K562 (cell line): ENCODE results near the gene CDRT4. TPM values are rescaled to one million over a fixed set of nuclear protein-coding genes. Genes with fewer than 3 reads are reported as not detected.
A peak's percentile ranks its signal among the peaks of the same experiment; 100 is the strongest.

Source experiments
- CC2D1A ChIP-seq: fragments of 450-650 bp; IDR thresholded peaks from 2 replicates; pipeline ENCODE4 v1.6.1; 2017; ENCODE audit warnings: mild to moderate bottlenecking
- ELF4 ChIP-seq: fragments of 450-650 bp; formaldehyde crosslinking; IDR thresholded peaks from 2 replicates; pipeline ENCODE4 v1.4.0; 2022; ENCODE audit warnings: missing genetic modification characterization
- ETV1 ChIP-seq: fragments of 450-650 bp; conservative IDR thresholded peaks from 2 replicates; pipeline ENCODE4 v1.6.1; 2016; ENCODE audit warnings: missing genetic modification characterization, control low read depth, low read depth, missing compliant biosample characterization
- GATAD2B ChIP-seq: fragments of 450-650 bp; IDR thresholded peaks from 2 replicates; pipeline ENCODE4 v1.6.1; 2017; ENCODE audit warnings: mild to moderate bottlenecking, borderline replicate concordance
- HNRNPL ChIP-seq: fragments of 200-400 bp; formaldehyde crosslinking; IDR thresholded peaks from 2 replicates; pipeline ENCODE4 v1.6.1; 2017; ENCODE audit warnings: low read depth, mild to moderate bottlenecking, low read length
- KAT7 ChIP-seq: sonication (generic); formaldehyde crosslinking; IDR thresholded peaks from 2 replicates; pipeline ENCODE4 v1.8.0; 2022; ENCODE audit warnings: missing genetic modification reagents, mild to moderate bottlenecking, borderline replicate concordance
- MECOM ChIP-seq: fragments of 250-450 bp; sonication (Bioruptor Pico); IDR thresholded peaks from 2 replicates; pipeline ENCODE4 v1.8.0; 2022; ENCODE audit warnings: inconsistent platforms
- POLR2B ChIP-seq: fragments of 450-650 bp; IDR thresholded peaks from 2 replicates; pipeline ENCODE4 v1.6.1; 2018; ENCODE audit warnings: low read depth; ENCODE audit not compliant: partially characterized antibody
- RBM34 ChIP-seq: fragments of 200-400 bp; formaldehyde crosslinking; IDR thresholded peaks from 2 replicates; pipeline ENCODE4 v1.6.1; 2018; ENCODE audit warnings: low read length, borderline replicate concordance; ENCODE audit not compliant: insufficient read depth
- TCF7 ChIP-seq: sonication (generic); IDR thresholded peaks from 2 replicates; pipeline ENCODE4 v1.6.1; 2016; ENCODE audit warnings: antibody characterized with exemption, borderline replicate concordance
- TFAP4 ChIP-seq: sonication (generic); formaldehyde crosslinking; IDR thresholded peaks from 2 replicates; pipeline ENCODE4 v1.8.0; 2022; ENCODE audit warnings: missing genetic modification reagents, mild to moderate bottlenecking, moderate library complexity, borderline replicate concordance
- ZBTB12 ChIP-seq: fragments of 250-450 bp; sonication (Bioruptor Pico); IDR thresholded peaks from 2 replicates; pipeline ENCODE4 v1.4.0; 2020
- ZNF12 ChIP-seq: sonication (generic); formaldehyde crosslinking; IDR thresholded peaks from 2 replicates; pipeline ENCODE4 v1.4.0; 2020; ENCODE audit warnings: mild to moderate bottlenecking, missing genetic modification reagents
- ZNF766 ChIP-seq: fragments of 200-800 bp; sonication (Bioruptor generic); conservative IDR thresholded peaks from 2 replicates; pipeline ENCODE4 v1.6.1; 2016; ENCODE audit warnings: missing genetic modification characterization, missing compliant biosample characterization
- polyA plus RNA-seq, 8 experiments: library from polyadenylated mRNA; depleted of rRNA in 4 of 8; stranded (reverse) in 5 of 8; unstranded in 3 of 8; fragments of >200 nt; fragmentation: Nextera tagmentation in 2 of 8; fragmentation: Illumina TruSeq in 1 of 8; extraction: Ambion mirVana in 2 of 8; extraction: Trizol in 1 of 8; gene quantifications; 2 replicates each; pipeline versions ENCODE4 v1.2.1 to v1.2.3, GENCODE V29; 2011 to 2014; ENCODE audit warnings: inconsistent platforms in 1 of 8, missing spikeins in 1 of 8
- total RNA-seq, 7 experiments: library from RNA; depleted of rRNA in 6 of 7; stranded (reverse); fragments of >200 nt in 6 of 7; fragmentation: Illumina TruSeq in 2 of 7; extraction: Trizol in 2 of 7; gene quantifications; 2 replicates each; pipeline versions ENCODE4 v1.2.1 to v1.2.3, GENCODE V29; 2011 to 2021; ENCODE audit warnings: low replicate concordance in 1 of 7
- TF ChIP-seq, protein P1 (sequence below): fragments of 200-800 bp; sonication (Bioruptor generic); IDR thresholded peaks from 2 replicates; pipeline ENCODE4 v1.6.1; 2017; ENCODE audit warnings: missing genetic modification characterization, missing compliant biosample characterization
- TF ChIP-seq, protein P2 (sequence below), 3 experiments: IDR thresholded peaks in 2 of 3; conservative IDR thresholded peaks in 1 of 3; 2 replicates each; pipeline ENCODE4 v1.5.1; 2011 to 2012; ENCODE audit warnings: low read length in 3 of 3, mild to moderate bottlenecking in 3 of 3, control low read depth in 2 of 3, improper control_type of control experiment in 1 of 3, inconsistent platforms in 1 of 3, low read depth in 1 of 3, mixed read lengths in 1 of 3, moderate library complexity in 1 of 3; ENCODE audit not compliant: insufficient read depth in 2 of 3
- TF ChIP-seq, protein P3 (sequence below): fragments of 250-450 bp; sonication (Bioruptor Pico); IDR thresholded peaks from 2 replicates; pipeline ENCODE4 v1.5.0; 2021
- TF ChIP-seq, protein P4 (sequence below): IDR thresholded peaks from 2 replicates; pipeline ENCODE4 v1.6.1; 2011; ENCODE audit warnings: borderline replicate concordance, low read depth, mild to moderate bottlenecking, moderate library complexity, low read length; ENCODE audit not compliant: insufficient read depth, poor library complexity, severe bottlenecking

CDRT4 gene
- total and polyA plus RNA-seq, 9 of the 15 experiments (the other 6 are each of a cell fraction or from before 2014, with no cell fraction given): 1.7 to 6.4 (median 3.5) TPM

DNA sequence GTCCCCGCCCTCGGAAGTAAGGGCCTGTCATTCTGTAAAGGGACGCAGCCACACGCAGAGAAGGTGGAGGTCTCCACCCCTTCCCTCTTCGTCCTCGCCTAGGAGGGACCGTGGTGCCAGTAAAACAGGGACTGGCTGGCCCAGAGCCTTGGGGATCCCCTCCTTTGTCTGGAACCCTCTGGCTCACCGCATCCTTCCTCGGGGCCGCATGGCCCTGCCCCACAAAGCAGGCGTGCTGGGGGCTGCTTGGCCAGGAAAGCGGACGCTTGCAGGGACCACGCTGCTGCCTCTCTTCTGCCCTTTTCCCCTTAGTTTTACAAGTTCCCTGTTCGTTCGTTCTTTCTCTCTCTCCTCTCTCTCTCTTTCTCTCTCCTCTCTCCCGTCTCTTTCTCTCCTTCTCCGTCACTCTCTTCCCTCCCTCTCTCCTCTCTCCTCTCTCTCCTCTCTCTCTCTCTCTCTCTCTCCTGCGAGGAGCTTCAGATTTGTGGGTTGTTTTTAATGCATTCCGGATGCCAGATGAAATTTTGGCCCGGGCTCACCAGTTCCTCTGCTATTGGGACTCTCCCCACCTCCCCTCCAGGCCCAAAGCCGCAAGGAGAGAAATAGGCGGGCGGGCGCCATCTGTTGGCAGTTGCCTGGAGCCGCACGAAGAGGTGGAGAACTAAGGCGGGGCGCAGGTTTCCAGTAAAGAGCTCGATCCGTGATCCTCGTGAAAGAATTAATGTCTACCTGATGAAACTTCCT lies 35.1 kb upstream of the CDRT4 start (continued):
- TF ChIP-seq TFAP4 (CRISPR knock-in tag): 0 out of 2 replicates have a peak, but pooled peaks have one; percentile 22
- TF ChIP-seq KAT7 (CRISPR knock-in tag): no peak
- no peak for TF ChIP-seq ZNF12
- no peak for TF ChIP-seq ZBTB12 (CRISPR knock-in tag)
- TF ChIP-seq, protein P1, sequence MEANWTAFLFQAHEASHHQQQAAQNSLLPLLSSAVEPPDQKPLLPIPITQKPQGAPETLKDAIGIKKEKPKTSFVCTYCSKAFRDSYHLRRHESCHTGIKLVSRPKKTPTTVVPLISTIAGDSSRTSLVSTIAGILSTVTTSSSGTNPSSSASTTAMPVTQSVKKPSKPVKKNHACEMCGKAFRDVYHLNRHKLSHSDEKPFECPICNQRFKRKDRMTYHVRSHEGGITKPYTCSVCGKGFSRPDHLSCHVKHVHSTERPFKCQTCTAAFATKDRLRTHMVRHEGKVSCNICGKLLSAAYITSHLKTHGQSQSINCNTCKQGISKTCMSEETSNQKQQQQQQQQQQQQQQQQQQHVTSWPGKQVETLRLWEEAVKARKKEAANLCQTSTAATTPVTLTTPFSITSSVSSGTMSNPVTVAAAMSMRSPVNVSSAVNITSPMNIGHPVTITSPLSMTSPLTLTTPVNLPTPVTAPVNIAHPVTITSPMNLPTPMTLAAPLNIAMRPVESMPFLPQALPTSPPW (CRISPR knock-in tag): peak; percentile 62
- no peak for TF ChIP-seq MECOM (CRISPR knock-in tag)
- no peak for TF ChIP-seq HNRNPL
- TF ChIP-seq ELF4 (CRISPR knock-in tag): peak; percentile 73; the same call in 1 of the 2 replicates
- TF ChIP-seq ZNF766 (CRISPR knock-in tag): no peak
- TF ChIP-seq, protein P2, sequence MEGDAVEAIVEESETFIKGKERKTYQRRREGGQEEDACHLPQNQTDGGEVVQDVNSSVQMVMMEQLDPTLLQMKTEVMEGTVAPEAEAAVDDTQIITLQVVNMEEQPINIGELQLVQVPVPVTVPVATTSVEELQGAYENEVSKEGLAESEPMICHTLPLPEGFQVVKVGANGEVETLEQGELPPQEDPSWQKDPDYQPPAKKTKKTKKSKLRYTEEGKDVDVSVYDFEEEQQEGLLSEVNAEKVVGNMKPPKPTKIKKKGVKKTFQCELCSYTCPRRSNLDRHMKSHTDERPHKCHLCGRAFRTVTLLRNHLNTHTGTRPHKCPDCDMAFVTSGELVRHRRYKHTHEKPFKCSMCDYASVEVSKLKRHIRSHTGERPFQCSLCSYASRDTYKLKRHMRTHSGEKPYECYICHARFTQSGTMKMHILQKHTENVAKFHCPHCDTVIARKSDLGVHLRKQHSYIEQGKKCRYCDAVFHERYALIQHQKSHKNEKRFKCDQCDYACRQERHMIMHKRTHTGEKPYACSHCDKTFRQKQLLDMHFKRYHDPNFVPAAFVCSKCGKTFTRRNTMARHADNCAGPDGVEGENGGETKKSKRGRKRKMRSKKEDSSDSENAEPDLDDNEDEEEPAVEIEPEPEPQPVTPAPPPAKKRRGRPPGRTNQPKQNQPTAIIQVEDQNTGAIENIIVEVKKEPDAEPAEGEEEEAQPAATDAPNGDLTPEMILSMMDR (IDR thresholded peaks at IDR 0.05 in 2 of 3, conservative IDR thresholded peaks at IDR 0.05 in 1 of 3; ENCODE audit: insufficient read depth in 2 of 3, low read depth in 1 of 3, low read length in 3 of 3): peak; percentile 76 to 78 (median 78)
- TF ChIP-seq CC2D1A: peak; percentile 55; the same call in 1 of the 2 replicates
- TF ChIP-seq TCF7: no peak
- TF ChIP-seq, protein P3, sequence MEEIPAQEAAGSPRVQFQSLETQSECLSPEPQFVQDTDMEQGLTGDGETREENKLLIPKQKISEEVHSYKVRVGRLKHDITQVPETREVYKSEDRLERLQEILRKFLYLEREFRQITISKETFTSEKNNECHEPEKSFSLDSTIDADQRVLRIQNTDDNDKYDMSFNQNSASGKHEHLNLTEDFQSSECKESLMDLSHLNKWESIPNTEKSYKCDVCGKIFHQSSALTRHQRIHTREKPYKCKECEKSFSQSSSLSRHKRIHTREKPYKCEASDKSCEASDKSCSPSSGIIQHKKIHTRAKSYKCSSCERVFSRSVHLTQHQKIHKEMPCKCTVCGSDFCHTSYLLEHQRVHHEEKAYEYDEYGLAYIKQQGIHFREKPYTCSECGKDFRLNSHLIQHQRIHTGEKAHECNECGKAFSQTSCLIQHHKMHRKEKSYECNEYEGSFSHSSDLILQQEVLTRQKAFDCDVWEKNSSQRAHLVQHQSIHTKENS (CRISPR knock-in tag): no peak
- no peak for TF ChIP-seq POLR2B
- TF ChIP-seq, protein P4, sequence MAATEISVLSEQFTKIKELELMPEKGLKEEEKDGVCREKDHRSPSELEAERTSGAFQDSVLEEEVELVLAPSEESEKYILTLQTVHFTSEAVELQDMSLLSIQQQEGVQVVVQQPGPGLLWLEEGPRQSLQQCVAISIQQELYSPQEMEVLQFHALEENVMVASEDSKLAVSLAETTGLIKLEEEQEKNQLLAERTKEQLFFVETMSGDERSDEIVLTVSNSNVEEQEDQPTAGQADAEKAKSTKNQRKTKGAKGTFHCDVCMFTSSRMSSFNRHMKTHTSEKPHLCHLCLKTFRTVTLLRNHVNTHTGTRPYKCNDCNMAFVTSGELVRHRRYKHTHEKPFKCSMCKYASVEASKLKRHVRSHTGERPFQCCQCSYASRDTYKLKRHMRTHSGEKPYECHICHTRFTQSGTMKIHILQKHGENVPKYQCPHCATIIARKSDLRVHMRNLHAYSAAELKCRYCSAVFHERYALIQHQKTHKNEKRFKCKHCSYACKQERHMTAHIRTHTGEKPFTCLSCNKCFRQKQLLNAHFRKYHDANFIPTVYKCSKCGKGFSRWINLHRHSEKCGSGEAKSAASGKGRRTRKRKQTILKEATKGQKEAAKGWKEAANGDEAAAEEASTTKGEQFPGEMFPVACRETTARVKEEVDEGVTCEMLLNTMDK: no peak
- no peak for TF ChIP-seq ETV1
- no peak for TF ChIP-seq RBM34
- TF ChIP-seq GATAD2B: no peak
